SW 1271 (cell line): ENCODE measurements around the gene MCM10.
"Not testable (repeated sequence)": the region's sequence is repeated elsewhere in the genome, so short reads cannot be mapped to it uniquely, and the experiment has no call there.

Experiments used
- DNase-seq, 2 experiments: peaks; one replicate each; lab custom pipeline; 2025; lab: John Stamatoyannopoulos, UW

The MCM10 gene

DNA sequence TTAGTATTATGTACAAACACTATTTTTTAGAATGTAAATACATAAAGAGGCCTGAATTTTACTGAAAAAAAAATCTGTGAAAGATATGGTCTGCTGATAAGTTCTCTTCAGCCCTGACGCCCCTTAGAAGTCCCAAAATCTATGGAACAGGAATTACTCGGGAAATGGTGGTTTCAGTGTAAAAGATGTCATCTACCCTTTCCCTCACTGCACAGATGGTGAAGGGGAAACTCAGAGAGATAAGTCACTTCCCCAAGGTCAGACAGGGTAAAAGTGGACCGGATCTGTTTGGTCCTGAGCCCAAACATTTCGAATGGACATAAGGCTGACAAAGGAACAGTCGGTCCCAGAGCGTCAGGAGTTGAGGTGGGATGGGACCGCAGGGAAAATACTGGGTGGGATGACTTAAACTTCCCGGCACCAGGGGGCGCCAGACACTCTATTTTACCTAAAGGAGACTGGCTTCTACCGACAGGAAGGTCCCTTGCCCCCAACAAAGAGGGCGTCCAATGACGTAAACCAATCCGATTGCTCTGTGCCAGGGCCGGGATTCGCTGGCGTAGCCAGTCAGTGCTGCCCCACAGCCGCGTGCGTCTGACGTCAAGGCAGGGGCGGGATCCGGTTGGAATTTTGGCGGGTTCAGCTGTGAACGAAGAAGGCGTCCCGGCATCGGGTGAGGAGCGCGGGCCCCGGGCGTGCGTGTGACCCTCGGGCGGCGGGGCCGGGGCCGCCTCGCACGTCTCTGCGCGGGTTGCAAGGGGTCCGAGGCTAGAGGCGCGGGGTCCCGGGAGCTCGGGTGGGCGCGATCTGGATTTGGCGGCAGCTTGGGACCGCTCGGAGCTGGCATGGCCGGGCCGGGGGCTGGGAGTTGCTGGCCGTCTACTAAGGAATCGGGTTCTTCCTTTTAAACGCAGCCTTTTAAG lies at the start of gene MCM10:
MCM10 (plus strand) TSS at position 625 of the 923 bp plus-strand sequence. CDS start 2,645 bp downstream, outside the sequence.
- DNase-seq: peak; percentile 90 to 96

- DNase-seq: no peak
Measured at GRCh38 chr10:13113544-13113943, 47.8 kb upstream of the MCM10 start.

DNA sequence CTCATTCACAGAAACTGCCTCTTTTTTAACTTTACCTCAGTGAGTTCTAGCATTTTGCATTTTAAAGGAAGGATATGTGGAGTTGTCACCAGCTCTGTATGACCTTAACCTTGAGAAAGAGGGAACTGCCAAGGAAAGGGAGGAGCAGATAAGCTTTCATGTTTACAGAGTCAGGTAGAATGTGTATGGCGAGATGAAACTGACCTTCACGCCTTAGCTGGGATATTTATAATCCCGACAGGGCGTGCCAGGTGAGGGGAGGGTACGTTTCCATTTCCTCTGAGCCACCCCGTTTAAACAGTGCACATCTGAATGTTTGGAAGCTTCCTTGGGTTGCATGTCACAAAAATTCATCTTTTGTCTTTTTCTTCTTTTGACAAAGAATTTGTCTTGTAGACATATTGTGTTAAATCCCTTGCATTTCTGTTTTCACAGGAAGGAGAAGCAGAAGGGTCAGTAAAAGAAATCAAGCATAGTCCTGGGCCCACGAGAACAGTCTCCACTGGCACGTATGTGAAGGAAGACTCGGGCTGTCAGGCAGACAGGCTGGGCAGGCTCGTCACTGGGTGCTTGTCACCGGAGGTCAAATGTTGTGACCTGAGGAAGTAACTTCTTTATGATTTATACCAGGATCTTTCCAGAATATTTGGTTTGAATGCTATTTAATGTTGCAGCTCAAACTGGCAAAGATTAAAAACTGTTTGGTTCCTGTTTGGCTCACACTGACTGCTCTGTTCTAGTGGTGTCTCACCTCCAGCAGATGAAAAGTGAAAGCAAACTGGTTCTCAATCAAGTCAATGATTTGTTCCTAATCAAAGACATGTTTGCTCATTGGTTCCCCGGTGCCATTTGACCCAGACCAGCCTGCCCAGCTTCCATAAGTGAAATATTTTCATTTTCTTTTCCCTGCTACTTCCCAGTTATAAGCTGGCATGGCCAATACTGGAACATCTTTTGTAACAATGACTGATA lies 45.2 kb upstream of the MCM10 start:
- DNase-seq: no peak

DNA sequence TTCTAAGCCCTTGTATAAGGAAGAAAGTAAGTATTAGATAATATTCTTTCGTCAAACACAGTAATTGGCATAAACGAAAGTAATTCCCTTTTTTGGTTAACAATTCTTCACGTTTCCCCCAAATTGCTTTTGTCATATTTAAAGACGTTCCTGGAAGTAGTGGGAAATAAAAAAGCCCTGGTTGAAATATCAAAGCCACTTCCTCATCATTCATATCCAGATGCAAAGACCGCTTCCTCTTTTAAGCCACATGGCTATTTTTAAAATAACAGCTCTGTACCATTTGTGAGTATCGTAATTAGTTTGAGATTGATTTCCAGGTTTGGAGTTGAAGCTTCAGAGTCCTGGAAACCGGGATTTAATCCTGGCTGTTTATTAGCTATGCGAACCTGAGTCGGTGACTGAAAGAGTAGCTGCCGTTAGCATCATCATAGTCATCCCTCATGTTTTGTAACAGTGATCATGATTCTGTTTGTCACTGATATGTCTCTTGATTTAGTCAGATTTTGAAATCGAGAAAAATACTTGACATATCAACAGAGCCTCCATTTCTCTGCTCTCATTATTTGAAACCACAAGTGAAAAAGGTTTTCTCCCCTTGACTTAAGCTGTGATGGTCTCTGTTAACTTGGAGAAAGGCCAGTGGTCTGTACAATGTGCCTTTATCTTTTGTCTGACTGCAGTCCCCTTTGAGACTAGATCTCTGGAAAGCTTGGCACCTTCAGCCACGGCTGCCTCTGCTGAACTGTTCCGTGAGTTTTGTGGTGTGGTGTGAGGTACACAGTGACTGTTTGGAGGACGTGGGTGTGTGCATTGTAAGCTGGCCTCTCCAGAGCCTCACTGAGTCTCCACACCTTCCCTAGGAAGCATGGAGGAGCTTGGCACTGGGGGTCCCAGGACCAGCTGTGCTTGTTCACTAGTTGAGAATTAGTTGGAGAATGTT lies 43.2 kb upstream of the MCM10 start:
- DNase-seq: no peak

- no peak for DNase-seq
Measured at GRCh38 chr10:13118784-13119410, 42.5 kb upstream of the MCM10 start.

DNA sequence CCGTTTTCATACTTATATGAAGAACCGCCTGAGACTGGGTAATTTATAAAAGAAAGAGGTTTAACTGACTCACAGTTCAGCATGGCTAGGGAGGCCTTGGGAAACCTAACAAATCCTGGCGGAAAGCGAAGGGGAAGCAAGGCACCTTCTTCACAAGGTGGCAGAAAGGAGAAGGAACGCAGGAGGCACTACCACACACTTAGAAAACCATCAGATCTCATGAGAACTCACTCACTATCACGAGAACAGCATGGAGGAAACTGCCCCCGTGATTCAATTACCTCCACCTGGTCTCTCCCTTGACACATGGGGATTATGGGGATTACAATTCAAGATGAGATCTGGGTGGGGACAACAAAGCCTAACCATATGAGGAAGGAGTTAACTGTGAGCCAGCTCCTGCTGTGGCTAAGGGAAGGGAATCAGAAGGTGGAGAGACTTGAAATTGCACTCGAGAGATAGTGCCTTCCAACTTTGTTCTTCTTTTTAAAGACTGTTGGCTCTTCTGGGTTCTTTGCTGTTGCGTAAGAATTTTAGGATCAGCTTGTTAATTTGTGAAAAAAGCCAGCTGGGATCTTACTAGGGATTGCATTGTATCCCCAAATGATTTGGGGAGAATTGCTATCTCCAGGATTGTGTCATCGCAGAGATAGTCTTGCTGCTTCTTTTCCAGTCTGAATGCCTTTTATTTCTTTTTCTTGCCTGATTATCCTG lies 40.4 kb upstream of the MCM10 start:
- no peak for DNase-seq

GRCh38 chr10:13121500-13121854 lies 39.9 kb upstream of the MCM10 start:
- no peak for DNase-seq

DNA sequence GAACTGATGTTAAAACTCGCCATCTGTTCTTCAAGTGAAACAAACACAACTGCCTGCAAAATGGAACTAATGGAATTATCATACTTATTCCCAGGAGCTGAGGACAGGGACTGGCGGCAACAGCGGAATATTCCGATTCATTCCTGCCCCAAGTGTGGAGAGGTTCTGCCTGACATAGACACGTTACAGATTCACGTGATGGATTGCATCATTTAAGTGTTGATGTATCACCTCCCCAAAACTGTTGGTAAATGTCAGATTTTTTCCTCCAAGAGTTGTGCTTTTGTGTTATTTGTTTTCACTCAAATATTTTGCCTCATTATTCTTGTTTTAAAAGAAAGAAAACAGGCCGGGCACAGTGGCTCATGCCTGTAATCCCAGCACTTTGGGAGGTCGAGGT lies 24.7 kb upstream of the MCM10 start:
- DNase-seq: no peak

DNA sequence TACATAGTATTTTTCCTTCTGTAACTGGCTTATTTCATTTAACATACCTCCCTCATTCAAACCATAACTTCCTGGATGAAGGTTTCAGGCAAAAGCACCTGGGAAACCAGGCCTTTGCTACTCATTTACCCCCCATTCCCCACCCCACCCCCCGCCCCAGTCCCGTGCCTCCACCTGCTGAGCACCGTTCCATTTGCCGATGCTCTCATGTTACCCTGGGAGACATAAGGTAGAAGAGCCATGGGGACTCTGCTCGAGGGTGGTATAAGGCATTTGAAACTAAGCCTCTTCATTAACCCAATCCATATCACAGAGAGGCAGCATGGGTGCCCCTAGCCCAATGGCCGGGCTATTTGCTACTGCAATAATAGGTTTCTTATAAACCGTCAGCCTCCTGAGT lies 22.2 kb upstream of the MCM10 start:
- DNase-seq: no peak

GRCh38 chr10:13139676-13140075 lies 21.7 kb upstream of the MCM10 start:
- DNase-seq: no peak

DNA sequence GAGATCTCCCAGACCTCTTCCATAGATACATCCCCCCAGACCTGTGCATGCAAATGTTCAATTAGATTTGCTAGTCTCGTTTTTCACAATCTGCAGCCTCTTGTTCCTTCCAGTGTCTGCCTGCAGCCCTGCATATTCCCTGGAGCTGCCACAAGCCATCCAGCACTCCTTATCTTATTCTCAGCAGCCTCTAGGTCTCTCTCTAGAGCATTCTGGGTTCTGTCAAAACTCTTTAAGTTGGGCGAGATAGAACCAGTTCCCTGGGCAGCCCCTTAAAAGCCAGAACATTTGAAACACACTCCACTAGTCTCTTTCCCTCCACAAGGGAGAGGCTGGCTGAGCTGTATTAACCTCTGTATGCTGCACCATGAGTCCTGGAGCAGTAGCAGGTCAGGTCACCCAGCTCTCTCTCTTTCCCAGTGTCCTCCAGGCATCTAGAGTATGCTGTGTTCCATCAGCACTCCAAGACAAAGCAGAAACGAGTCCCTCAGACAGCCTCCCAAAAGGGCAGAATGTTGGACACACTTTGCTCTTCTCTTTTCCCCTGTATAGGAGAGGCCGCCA lies 20.6 kb upstream of the MCM10 start:
- DNase-seq: no peak

- no peak for DNase-seq
Measured at GRCh38 chr10:13143766-13144165, 17.6 kb upstream of the MCM10 start.

- DNase-seq: no peak
Measured at GRCh38 chr10:13144814-13145213, 16.5 kb upstream of the MCM10 start.

DNA sequence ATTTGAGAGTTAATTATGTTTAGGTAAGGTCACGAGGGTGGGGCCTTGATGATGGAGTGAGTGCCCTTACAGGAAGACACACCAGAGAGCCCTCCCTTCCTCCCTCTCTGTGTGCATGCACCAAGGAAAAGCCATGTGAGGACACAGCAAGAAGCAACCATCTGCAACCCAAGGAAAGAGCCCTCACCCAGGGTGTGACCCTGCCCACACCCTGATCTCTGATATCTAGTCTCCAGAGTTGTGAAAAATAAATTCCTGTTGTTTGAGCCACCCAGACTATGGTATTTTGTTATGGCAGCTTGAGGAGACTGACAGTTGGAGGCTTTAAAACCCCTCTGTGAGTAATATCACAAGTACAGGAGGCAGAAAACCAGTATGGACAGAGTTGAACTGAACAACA lies 15.0 kb upstream of the MCM10 start:
- no peak for DNase-seq

DNA sequence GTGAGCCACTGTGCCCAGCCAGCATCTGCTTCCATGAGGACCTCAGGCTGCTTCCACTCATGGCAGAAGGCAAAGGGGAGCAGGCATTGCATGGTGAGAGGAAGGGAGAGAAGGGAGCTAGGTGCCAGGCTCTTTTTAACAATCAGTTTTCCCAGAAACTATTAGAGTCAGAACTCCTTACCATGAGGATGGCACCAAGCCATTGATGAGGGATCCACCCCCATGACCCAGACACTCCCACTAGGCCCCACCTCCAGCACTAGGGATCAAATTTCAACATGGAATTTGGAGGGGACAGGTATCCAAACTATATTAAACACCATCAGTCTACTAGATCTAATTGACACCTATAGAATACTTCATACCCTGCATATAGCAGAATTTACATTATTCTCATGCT lies 14.2 kb upstream of the MCM10 start:
- DNase-seq: no peak

DNA sequence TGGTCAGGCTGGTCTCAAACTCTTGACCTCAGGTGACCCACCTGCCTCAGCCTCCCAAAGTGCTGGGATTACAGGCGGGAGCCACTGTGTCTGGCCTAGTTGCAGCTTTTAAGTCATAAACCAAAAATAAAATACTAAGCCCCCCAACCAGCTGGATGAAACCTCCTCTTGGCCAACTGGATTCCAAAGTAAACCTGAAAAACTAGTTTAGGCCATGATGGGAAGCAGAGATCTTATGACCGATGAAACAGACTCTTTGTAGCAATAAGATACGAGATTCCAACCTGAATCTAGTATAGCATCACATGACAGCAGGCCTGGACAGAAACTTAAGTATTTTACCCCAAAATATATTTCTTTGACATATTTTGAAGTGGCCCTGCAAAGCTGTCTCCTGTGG lies 9.1 kb upstream of the MCM10 start:
- no peak for DNase-seq

GRCh38 chr10:13155860-13156259 lies 5.5 kb upstream of the MCM10 start:
- not testable (repeated sequence) for DNase-seq

- DNase-seq: no peak
Measured at GRCh38 chr10:13158401-13158800, 3.0 kb upstream of the MCM10 start.

DNA sequence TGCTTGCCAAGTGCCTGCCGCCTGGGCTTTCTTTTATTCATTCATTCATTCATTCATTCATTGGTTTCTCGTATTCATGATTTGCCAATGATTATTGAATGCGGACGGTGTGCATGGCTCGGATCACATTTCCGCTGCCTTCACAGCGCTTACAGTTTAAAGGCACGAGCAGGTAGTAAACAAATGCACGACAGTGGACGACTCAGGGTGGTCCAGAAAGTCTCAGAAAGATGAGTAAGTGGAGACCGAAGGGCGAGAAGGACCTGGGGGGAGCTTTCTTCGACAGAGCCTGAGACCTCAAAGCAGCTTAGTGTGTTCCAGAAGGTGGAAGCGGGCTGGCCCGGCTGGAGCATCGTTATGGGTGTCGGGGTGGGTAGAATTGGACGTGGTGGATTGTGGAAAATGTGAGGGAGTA lies 506 bp downstream of the MCM10 start:
- DNase-seq: no peak

- no peak for DNase-seq
Measured at GRCh38 chr10:13163859-13164258, 2.5 kb downstream of the MCM10 start.
